GM18508 (cell line): ENCODE data around the gene KCNA4.
"Not testable (repeated sequence)": the region's sequence is repeated elsewhere in the genome, so short reads cannot be mapped to it uniquely, and the experiment has no call there.

ENCODE experiments used
- ATAC-seq: cut with Tn5 transposase; IDR thresholded peaks from one replicate; pipeline ENCODE4 v1.9.1; 2021; ENCODE audit warnings: moderate number of reproducible peaks; ENCODE audit not compliant: insufficient read depth, unreplicated experiment

Gene KCNA4

DNA sequence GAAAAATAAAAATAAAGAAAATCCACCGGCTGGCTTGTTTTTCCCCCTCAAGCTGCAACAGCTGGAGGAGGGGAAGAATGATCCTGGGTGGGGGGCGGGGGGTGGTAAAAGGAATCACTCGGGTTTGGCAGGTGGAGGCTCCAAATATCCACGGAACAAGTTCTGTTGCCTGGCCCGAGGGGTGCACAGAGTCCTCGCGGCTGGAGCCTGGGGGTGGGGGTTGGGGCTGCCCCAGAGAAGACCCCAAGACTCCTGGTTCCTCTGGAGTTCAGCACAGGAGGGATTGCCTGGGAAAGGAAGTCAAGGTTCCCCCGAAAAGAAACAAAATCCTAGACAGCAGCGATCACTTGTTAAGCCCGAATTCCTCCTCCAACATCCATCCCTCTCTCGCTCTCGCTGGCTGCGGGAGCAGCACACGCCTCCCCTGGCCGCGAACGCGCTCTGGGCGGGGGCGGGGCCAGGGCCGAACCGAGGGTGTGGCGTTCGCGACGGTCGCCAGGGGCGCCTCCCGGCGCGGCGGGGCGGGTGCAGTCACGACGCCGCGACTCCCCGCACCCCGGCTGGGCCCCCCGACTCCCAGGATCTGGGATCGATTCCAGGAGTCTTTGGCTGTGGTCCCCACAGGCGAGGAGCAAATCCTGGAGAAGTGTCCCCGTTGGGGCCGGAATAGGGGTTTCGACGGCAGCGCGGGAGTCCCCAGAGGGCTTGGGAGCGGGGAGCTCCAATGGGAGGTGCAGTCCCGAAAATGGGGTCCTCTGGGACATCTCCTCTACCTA is at the start of gene KCNA4:
KCNA4 (minus strand) TSS at position 443 of the 776 bp plus-strand sequence. CDS start 4,352 bp downstream, outside the sequence.
- ATAC-seq: no peak

DNA sequence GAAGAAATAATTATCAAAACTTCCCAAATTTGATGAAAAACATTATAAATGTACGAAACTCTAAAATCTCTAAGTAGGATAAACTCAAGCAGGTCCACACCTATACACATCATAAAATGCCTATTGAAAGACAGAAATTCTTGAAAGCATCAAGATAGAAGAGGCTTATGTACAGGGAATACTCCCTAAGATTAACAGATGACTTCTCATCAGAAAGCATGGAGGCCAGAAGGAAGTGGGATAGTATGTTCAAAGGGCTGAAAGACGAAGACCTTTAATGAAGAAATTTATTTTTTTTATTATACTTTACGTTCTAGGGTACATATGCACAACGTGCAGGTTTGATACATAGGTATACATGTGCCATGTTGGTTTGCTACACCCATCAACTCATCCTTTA is 45.3 kb upstream of the KCNA4 start:
- no peak for ATAC-seq

- ATAC-seq: no peak
These were observed 42.5 kb upstream of the KCNA4 start for GRCh38 chr11:30059172-30059815.

DNA sequence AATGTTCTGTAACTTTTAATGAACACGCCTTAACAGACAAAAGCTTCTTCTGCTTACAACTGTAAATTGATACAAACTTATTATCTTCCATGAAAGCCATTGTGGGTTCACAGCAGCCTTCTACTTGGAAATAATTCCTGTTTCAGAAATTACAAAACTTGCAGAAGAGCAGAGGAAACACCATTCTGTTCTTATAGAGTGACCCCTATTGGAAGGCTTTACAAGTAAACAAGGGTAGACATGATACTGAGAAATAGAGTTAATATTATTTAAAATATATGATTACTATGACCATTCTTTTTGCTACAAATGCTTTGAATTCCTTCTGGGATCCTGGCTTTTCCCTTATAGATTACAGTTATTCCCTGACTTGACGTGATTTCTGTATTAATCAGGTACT is 32.4 kb upstream of the KCNA4 start:
- ATAC-seq: no peak

- peak; percentile 53 for ATAC-seq
These were observed 29.7 kb upstream of the KCNA4 start for GRCh38 chr11:30046578-30046945.

DNA sequence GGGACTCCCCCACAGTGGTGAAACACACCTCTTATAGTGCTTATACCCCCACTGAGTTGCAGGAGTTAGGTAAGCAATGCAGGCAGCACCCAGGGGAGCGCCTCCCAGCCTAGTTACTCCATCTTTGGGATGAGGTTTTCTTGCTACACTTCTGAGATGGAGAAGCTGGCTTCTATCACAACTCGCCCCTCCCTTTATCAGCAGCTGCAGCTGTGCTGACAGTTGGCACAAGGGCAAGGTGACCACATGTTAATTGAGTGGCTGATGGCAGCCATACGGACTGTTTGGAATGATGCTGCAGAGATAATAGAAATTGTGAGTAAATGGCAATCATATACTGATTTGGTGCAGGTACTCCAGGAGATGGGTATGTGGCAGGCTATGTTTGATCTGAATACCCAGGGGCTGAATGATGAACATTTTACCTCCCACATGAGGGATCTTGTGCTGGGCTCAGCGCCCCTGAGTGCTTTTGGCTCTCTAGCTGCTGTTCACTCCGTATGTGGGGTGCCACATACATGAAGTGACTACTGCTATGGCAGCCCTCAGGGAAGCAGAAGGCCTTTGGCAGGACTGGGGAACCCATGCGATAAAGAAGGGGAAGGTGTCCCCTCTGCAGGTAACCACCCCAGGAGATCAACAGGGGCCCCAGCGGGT is 29.2 kb upstream of the KCNA4 start:
- no peak for ATAC-seq

DNA sequence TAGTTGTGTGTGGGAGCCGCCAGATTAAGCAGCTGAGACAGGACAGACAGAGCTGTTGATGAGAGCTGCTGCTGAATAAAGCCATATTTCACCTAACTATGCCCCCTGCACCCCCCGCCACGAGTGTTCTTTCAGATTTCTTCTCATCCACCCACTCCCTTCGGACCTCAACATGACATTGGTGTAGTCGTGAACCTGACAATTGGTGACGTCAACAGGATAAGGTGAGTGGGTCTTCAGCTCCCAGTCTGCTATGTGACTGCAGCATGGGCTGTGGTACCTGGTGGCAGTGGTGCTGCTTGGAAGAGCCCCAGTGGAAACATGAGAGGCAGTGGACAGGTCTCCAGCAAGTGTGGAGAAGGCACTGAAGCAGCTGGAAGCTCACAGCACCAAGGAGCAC is 28.3 kb upstream of the KCNA4 start:
- no peak for ATAC-seq

GRCh38 chr11:30041171-30041570 is 24.3 kb upstream of the KCNA4 start:
- no peak for ATAC-seq

DNA sequence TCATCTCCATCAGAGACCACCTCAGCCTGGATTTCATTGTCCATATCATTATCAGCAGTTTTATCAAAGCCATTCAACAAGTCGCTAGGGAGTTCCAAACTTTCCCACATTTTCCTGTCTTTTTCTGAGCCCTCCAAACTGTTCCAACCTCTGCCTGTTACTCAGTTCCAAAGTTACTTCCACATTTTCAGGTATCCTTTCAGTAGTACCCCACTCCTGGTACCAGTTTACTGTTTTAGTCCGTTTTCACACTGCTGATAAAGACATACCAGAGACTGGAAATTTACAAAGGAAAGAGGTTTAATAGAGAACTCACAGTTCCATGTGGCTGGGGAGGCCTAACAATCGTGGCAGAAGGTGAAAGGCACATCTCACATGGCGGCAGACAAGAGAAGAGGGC is 17.9 kb upstream of the KCNA4 start:
- not testable (repeated sequence) for ATAC-seq

DNA sequence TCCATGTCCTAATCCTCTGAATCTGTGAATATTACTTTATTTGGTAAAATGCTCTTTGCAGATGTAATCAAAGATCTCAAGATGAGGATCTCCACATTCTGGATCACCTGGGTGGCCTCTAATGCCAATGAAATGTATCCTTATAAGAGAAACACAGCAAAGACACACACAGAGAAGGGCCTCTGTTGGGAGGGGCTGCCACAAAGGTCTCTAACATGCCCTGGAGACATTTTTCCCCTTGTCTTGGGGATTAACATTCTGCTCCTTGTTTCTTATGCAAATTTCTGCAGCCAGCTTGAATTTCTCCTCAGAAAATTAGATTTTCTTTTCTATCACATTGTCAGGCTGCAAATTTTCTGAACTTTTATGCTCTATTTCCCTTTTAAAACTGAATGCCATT is 17.3 kb upstream of the KCNA4 start:
- not testable (repeated sequence) for ATAC-seq

- ATAC-seq: no peak
These were observed 8.7 kb upstream of the KCNA4 start for GRCh38 chr11:30025396-30026139.

GRCh38 chr11:30023074-30023473 is 6.2 kb upstream of the KCNA4 start:
- no peak for ATAC-seq

DNA sequence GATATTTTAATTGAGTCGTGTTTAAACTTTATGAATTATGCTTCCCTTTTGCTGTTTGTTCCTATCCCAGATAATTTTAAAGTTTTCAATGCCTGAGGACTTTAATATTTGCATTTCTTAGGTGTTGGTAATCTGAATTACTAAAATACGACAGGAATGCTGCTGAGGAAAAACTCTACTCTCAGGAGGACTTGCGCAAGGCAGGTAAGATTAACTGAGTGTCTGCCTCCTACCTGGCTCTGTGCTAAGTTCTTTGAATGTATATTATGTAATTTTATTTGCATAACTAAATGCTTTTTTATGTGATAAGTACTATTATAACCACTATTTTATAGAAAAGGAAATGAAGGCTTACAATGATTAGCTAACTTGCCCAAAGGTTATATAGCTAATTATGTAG is 2.7 kb upstream of the KCNA4 start:
- ATAC-seq: no peak

DNA sequence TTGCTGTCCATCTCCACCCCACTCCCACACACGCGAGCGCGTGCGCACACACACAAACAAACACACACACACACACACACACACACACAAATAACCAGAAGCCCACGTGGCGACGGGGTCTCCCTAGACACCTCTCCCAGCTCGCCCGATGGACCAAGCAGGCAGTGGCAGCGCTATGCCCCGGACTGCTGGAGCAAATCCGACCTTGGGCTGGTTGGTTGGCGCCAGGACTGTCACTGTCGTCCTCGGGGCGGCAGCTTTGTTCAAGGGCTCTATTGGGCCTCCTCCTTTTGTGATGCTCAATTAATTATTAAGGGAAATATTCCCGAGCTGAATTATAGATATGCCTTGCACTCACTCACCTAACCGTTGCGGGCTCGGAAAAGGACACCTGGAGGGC is 1.7 kb upstream of the KCNA4 start:
- ATAC-seq: no peak

GRCh38 chr11:30017445-30017895 is 640 bp upstream of the KCNA4 start:
- no peak for ATAC-seq

DNA sequence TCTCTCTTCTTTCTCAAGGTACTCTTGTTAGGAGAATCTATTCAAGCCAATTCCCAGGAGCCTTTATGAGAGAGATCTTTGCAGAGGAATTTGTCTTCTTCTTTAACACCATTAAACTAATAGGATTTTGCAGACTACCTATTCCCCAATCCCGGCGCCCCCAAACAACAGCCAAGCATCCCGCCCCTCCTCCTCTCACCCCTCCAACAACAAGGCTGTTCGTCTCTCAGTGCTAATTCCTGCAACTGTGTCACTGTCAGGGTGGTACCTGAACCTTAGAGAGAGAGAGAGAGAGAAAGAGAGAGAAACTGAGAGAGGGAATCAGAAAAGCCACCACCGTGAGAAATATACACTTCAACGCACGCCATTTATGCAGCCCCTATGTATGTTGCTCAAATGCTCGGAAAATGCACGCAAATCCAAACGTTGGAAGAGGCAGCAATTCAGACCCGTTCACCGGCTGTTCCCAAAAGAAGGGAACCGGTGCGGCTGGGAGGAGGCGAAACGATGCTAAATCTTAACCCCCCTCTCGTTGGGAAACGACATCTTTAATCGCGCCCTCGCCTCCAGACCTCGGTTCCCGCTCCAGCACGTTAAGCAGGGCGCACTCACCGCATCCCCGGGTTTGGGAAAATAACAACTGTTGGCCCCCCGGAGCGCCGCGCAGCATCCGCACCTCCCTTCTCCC is 961 bp downstream of the KCNA4 start:
- no peak for ATAC-seq

DNA sequence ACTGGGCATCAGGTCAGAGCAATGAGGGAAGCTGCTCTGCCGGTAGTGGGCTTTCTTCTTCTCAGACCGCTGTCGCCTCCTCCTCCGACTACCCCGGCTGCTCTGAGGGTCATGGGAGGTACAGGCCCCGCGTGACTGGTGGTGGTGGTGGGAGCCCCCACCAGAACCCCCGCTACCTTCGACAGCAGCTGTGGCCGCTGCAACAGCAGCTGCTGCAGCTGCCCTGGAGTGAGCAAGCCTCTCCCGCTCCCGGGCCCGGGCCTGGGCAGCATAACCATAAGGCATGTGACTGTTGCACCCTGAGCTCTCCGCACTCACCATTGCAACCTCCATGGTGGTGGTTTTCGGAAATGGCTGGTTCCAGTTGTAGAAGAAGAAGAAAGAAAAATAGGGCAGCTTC is 4.5 kb downstream of the KCNA4 start:
- ATAC-seq: no peak

DNA sequence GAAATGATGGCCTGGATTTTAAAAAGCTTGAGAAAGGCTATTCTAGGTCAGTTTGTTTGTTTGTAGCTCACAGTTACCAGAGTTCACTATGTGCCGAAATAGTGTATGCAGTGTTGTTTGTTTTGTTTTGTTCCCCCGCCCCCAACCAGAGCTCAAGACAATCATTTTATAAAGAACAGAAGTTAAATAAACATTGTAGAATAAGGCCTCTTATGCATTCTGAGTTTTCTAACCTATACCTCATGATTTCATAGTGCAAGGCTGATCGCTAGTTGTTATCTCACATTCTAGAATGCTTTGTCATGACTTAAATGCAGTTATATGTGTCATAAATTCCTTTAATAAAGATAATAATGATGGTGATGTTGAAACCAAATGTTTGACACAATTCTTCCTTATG is 7.8 kb downstream of the KCNA4 start:
- ATAC-seq: no peak

GRCh38 chr11:30006876-30007275 is 10.0 kb downstream of the KCNA4 start:
- no peak for ATAC-seq

GRCh38 chr11:30002157-30002785 is 14.6 kb downstream of the KCNA4 start:
- ATAC-seq: no peak
